Stimulated activated CD8-positive, alpha-beta memory T cell treated with anti-CD3 and anti-CD28 coated beads, Interleukin-7, amount 100 ng/mL, for 24 hours (primary cell): Measurements from ENCODE around the gene KCNQ1.

Experiments
- DNase-seq: peaks from one replicate; pipeline ENCODE4 v3.0.0-alpha.2; 2020; ENCODE audit warnings: low read depth

Gene KCNQ1

GRCh38 chr11:2444821-2445745 is at the start of gene KCNQ1:
Gene KCNQ1 (plus strand): TSS chr11:2445008. CDS start chr11:2445099, 91 bp downstream.
- DNase-seq, result no peak

GRCh38 chr11:2395211-2395730 is 49.5 kb upstream of the KCNQ1 start:
- no peak for DNase-seq

DNA sequence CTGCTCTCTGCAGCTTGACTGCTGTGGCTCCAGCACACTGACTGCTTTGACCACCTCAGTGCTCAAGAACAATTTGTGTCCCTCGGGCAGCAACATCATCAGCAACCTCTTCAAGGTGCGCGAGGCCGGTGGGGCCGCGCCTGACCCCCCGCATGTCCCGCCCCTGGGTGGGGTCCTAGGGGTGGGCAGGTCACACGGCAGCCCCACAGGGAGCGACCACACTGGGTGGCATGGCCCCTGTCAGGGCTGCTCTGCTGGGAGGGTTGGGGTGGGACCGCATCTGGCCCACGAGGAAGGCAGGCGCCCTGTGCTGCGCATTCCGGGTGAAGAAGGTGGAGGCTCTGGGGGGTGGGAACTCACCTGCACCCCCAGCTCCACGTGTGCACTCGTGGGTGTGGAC is 49.0 kb upstream of the KCNQ1 start:
- no peak for DNase-seq

- no peak for DNase-seq
These were observed 48.3 kb upstream of the KCNQ1 start for GRCh38 chr11:2396471-2396870.

DNA sequence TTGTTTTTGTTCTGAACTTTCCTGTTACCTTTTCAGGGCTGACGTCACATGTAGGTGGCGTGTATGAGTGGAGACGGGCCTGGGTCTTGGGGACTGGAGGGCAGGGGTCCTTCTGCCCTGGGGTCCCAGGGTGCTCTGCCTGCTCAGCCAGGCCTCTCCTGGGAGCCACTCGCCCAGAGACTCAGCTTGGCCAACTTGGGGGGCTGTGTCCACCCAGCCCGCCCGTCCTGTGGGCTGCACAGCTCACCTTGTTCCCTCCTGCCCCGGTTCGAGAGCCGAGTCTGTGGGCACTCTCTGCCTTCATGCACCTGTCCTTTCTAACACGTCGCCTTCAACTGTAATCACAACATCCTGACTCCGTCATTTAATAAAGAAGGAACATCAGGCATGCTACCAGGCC is 47.8 kb upstream of the KCNQ1 start:
- no peak for DNase-seq

DNA sequence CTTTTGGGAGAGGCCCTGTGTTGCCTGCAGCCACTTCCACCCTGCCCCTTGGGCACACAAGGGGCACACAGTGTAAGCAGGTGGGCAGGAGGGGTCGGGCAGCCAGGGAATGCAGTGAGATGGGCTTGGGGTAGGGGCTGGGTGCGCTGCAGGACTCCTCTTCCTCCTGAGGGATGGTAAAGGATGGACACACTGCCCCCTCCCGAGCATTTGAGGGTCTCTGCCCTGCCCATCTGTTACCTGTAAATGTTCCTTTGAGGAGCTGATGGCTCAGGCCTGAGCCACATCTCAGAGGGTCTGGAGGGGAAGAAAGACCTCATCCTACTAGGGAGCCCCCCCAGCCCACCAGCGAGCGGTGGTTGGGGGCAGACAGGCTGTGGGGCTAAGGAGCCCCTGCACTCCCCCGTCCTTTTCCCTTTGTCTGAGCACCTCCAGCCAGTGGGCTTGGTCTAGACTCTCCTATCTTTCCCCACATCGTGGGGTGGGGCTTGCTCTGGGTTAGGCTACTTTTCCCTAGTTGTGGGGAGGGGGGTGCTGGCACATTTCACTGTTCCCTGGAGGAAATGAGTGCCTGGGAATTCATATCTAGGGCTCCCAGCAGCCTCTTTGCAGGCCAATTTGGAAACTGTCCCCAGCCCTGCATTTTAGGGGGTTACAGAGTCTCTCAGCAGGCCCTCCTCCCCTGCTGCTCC is 46.0 kb upstream of the KCNQ1 start:
- DNase-seq, result no peak

GRCh38 chr11:2399488-2400068 is 45.2 kb upstream of the KCNQ1 start:
- no peak for DNase-seq

GRCh38 chr11:2400069-2400761 is 44.6 kb upstream of the KCNQ1 start, which contains the start of gene TSSC4:
Gene TSSC4 (plus strand): TSS chr11:2400750. CDS start chr11:2402634, 1,884 bp downstream.
- DNase-seq, result peak; percentile 97

DNA sequence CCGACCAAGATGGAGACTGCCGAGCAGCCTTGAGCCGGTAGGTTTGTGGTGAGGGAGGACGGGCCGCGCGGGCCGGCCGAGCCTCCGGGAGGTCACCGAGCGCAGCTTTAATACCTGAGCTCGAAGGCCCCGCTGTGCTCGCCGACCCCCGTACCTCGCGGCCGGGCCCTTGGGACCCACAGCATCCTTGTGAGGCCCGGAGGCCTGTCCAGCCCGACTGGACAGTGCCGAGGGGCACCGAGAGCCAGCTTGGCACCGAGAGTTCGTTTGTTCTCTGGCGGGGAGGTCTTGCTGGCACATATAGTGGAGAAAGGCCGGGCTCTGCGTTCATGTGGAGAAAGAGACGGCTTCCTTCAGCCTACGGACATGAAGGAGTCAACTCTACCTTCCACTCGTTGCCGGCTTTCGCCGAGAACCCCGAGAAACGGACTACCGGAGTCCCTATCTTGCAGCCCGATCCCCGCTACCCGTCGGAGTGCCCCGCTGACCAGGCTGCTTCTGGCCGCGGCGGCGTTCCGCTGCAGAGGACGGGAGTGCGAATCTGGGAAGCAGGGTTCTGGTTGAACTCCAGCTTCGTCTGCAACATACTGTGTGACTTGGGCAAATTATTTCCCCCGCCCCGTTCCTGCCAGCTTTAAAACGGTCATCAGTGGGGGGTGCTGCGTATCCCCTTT is 43.9 kb upstream of the KCNQ1 start:
- DNase-seq, result no peak

DNA sequence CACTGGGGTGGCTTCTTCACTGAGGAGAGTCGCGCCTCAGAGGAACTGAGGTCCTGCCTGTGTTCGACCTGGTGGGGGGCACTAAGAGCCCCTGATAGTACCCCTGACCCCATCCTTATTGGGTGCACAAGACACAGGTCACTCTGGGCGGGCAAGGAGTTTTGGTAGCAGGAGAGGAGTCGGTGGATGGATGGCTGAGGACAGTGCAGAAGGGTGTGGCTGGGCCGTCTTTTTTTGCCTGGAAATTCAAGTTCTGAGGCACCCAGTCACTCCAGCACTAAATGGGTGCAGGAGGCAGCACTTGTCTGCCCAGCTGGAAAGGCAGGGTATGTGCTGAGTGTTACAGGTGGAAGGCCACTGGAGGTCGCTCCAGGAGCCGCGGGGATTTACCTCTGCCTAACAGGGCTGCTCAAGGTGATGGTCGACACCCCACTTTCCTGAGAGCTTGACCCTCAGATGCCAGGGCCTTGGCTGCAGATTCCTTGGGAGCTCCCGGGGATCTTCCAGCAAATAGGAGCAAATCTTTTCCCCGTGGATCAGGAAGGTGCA is 43.3 kb upstream of the KCNQ1 start:
- no peak for DNase-seq

GRCh38 chr11:2402106-2402505 is 42.7 kb upstream of the KCNQ1 start:
- no peak for DNase-seq

DNA sequence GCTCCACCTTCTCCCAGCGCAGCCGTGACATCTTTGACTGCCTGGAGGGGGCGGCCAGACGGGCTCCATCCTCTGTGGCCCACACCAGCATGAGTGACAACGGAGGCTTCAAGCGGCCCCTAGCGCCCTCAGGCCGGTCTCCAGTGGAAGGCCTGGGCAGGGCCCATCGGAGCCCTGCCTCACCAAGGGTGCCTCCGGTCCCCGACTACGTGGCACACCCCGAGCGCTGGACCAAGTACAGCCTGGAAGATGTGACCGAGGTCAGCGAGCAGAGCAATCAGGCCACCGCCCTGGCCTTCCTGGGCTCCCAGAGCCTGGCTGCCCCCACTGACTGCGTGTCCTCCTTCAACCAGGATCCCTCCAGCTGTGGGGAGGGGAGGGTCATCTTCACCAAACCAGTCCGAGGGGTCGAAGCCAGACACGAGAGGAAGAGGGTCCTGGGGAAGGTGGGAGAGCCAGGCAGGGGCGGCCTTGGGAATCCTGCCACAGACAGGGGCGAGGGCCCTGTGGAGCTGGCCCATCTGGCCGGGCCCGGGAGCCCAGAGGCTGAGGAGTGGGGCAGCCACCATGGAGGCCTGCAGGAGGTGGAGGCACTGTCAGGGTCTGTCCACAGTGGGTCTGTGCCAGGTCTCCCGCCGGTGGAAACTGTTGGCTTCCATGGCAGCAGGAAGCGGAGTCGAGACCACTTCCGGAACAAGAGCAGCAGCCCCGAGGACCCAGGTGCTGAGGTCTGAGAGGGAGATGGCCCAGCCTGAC is 41.7 kb upstream of the KCNQ1 start:
- DNase-seq, result no peak

- no peak for DNase-seq
These were observed 40.0 kb upstream of the KCNQ1 start for GRCh38 chr11:2404735-2405196.

GRCh38 chr11:2406451-2406850 is 38.4 kb upstream of the KCNQ1 start:
- no peak for DNase-seq

GRCh38 chr11:2406878-2407410 is 37.9 kb upstream of the KCNQ1 start:
- no peak for DNase-seq

GRCh38 chr11:2408671-2409070 is 36.1 kb upstream of the KCNQ1 start:
- DNase-seq, result no peak

DNA sequence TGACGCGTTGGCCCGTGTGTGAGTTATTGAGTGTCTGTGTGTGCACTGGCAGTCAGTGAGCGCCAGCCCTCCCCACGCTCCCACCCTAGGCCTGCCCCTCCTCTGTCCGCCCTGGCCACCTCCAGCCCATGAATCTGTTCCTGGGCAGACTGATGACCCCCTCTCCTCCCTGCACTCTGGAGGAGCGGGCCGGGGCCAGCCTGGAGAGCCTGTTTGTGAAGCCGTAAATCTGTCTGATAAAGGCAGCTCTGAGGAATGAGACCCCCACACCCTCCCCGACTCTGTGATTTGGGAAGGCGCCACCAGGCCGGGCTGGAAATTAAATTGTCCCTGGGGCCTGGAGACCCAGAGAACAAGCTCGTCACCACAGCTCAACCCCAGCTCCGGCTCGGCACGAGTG is 35.7 kb upstream of the KCNQ1 start:
- DNase-seq, result no peak

DNA sequence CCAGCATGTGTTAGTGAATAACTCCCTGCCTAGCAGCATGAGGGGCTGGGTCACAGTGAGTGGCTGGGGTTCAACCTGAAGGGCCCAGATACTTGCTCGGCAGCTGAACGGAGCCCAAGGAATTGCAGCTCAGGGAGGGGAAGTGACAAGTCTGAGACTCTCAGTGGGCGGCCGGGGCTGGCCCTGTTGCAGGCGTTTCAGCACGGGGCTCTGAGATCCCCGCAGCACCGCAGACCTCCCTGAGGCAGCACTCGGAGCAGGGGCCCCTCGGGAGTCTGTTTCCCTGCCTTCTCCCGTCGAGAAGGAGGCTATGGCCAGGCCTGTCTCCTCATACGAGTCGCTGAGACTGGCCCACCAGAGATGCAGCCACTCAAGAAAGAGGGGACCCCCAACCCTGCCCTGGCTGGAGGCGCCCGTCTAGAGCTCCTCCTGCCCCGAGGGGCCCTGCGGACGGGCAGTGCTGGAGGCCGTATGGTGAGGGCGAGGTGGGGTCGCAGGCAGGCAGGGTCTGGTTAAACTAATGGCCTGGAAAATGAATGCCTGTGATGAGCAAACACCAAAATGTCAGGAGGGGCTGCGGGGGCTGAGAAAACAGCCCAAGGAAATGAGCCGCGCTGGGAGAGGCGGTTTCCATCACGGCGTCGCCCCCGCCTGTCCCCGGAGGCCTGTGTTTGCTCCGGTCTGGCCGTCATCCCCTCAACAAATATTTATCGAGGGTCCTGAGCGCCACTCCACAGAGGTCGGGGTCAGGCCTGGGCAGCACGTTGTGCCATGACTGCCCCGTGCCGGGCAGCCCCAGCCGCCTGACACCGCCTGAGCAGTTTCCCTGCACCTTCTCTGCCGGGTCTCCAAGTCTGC is 35.0 kb upstream of the KCNQ1 start:
- DNase-seq, result no peak

GRCh38 chr11:2410616-2411015 is 34.2 kb upstream of the KCNQ1 start:
- DNase-seq, result no peak
